ENCODE data around the gene DLGAP1.
A peak's percentile ranks its signal among the peaks of the same experiment; 100 is the strongest.

The DLGAP1 gene

GRCh38 chr18:4385876-4386275 is 69.2 kb downstream of the DLGAP1 start:
- Histone ChIP-seq H3K18ac (ENCODE audit: low read length) (no peak overlapping the region), H2BK120ac (ENCODE audit: low read depth, low read length) (no peak overlapping the region), H3K79me1 (ENCODE audit: low read length) (no peaks in the 10 kb centered on the region), H3K9ac (ENCODE audit: low read length) (no peak overlapping the region), H3K56ac (ENCODE audit: low read length) (no peak overlapping the region), H3K36me3 (ENCODE audit: control insufficient read depth, insufficient read depth, low read length) (no peaks in the 10 kb centered on the region), H2BK5ac (ENCODE audit: low read length) (no peak overlapping the region), H3K27ac (ENCODE audit: low read depth, low read length) (no peak overlapping the region), H3K4ac (ENCODE audit: low read depth, low read length) (no peak overlapping the region), H4K8ac (ENCODE audit: low read depth, low read length) (no peak overlapping the region), H4K5ac (ENCODE audit: low read length) (no peak overlapping the region), H3K4me1 (ENCODE audit: control insufficient read depth, low read depth, low read length) (no peaks in the 10 kb centered on the region), H3K23ac (ENCODE audit: low read length) (no peak overlapping the region), H3K79me2 (ENCODE audit: control insufficient read depth, insufficient read depth, low read length) (no peaks in the 10 kb centered on the region), H3K4me2 (ENCODE audit: low read length) (no peak overlapping the region), H2AK5ac (ENCODE audit: low read length) (no peak overlapping the region), H2BK15ac (replicated peaks; ENCODE audit: low read depth) (no peak overlapping the region), H3K27me3 (ENCODE audit: insufficient read depth, low read length, poor library complexity) (no peaks in the 10 kb centered on the region), H3K4me3 (ENCODE audit: low read length) (no peak overlapping the region)
- DNase-seq, result no peak
- no CpG with 5 or more reads among the region's 3 CpGs for WGBS (ENCODE audit: extremely low coverage, insufficient coverage, low lambda C conversion rate)

- no peak overlapping the region for H2BK120ac ChIP-seq (ENCODE audit: low read depth, low read length)
- H2BK5ac ChIP-seq (ENCODE audit: low read length), result no peak overlapping the region
- no peaks in the 10 kb centered on the region for H3K27me3 ChIP-seq (ENCODE audit: insufficient read depth, low read length, poor library complexity)
- WGBS (ENCODE audit: extremely low coverage, insufficient coverage, low lambda C conversion rate), result no CpG with 5 or more reads among the region's 3 CpGs
- H4K5ac ChIP-seq (ENCODE audit: low read length), result no peak overlapping the region
- H2BK15ac ChIP-seq (replicated peaks; ENCODE audit: low read depth), result no peak overlapping the region
- DNase-seq, result no peak
- no peak overlapping the region for H3K27ac ChIP-seq (ENCODE audit: low read depth, low read length)
- H3K36me3 ChIP-seq (ENCODE audit: control insufficient read depth, insufficient read depth, low read length), result no peaks in the 10 kb centered on the region
- H3K23ac ChIP-seq (ENCODE audit: low read length), result no peak overlapping the region
- H3K4ac ChIP-seq (ENCODE audit: low read depth, low read length), result no peak overlapping the region
- H3K79me2 ChIP-seq (ENCODE audit: control insufficient read depth, insufficient read depth, low read length), result no peaks in the 10 kb centered on the region
- H3K9ac ChIP-seq (ENCODE audit: low read length), result no peak overlapping the region
- H3K4me1 ChIP-seq (ENCODE audit: control insufficient read depth, low read depth, low read length), result no peaks in the 10 kb centered on the region
- H3K18ac ChIP-seq (ENCODE audit: low read length), result no peak overlapping the region
- no peak overlapping the region for H2AK5ac ChIP-seq (ENCODE audit: low read length)
- no peak overlapping the region for H3K4me3 ChIP-seq (ENCODE audit: low read length)
- H3K79me1 ChIP-seq (ENCODE audit: low read length), result no peaks in the 10 kb centered on the region
- H3K4me2 ChIP-seq (ENCODE audit: low read length), result no peak overlapping the region
- H4K8ac ChIP-seq (ENCODE audit: low read depth, low read length), result no peak overlapping the region
- H3K56ac ChIP-seq (ENCODE audit: low read length), result no peak overlapping the region
Measured at GRCh38 chr18:4384932-4385331, 70.2 kb downstream of the DLGAP1 start.

- no peak for DNase-seq
- no peak overlapping the region for H2BK5ac ChIP-seq (ENCODE audit: low read length)
- H3K4me2 ChIP-seq (ENCODE audit: low read length), result no peak overlapping the region
- H2BK15ac ChIP-seq (replicated peaks; ENCODE audit: low read depth), result no peak overlapping the region
- H3K79me1 ChIP-seq (ENCODE audit: low read length), result peaks cover 1% of the 10 kb centered on the region
- WGBS (ENCODE audit: extremely low coverage, insufficient coverage, low lambda C conversion rate), result no CpG with 5 or more reads among the region's 1 CpG
- H3K4ac ChIP-seq (ENCODE audit: low read depth, low read length), result no peak overlapping the region
- no peak overlapping the region for H3K9ac ChIP-seq (ENCODE audit: low read length)
- no peak overlapping the region for H2AK5ac ChIP-seq (ENCODE audit: low read length)
- H4K8ac ChIP-seq (ENCODE audit: low read depth, low read length), result no peak overlapping the region
- no peak overlapping the region for H3K23ac ChIP-seq (ENCODE audit: low read length)
- no peak overlapping the region for H3K18ac ChIP-seq (ENCODE audit: low read length)
- no peaks in the 10 kb centered on the region for H3K27me3 ChIP-seq (ENCODE audit: insufficient read depth, low read length, poor library complexity)
- no peak overlapping the region for H4K5ac ChIP-seq (ENCODE audit: low read length)
- H3K36me3 ChIP-seq (ENCODE audit: control insufficient read depth, insufficient read depth, low read length), result no peaks in the 10 kb centered on the region
- no peaks in the 10 kb centered on the region for H3K79me2 ChIP-seq (ENCODE audit: control insufficient read depth, insufficient read depth, low read length)
- no peak overlapping the region for H2BK120ac ChIP-seq (ENCODE audit: low read depth, low read length)
- no peak overlapping the region for H3K56ac ChIP-seq (ENCODE audit: low read length)
- peaks cover 2% of the 10 kb centered on the region for H3K4me1 ChIP-seq (ENCODE audit: control insufficient read depth, low read depth, low read length)
- no peak overlapping the region for H3K4me3 ChIP-seq (ENCODE audit: low read length)
- H3K27ac ChIP-seq (ENCODE audit: low read depth, low read length), result no peak overlapping the region
Measured at GRCh38 chr18:4374564-4374963, 80.5 kb downstream of the DLGAP1 start.

GRCh38 chr18:4369705-4370104 is 85.4 kb downstream of the DLGAP1 start:
- peaks cover 1% of the 10 kb centered on the region for H3K79me1 ChIP-seq (ENCODE audit: low read length)

GRCh38 chr18:4360221-4360715 is 94.8 kb downstream of the DLGAP1 start:
- H3K9ac ChIP-seq (ENCODE audit: low read length), result no peak overlapping the region
- H2BK15ac ChIP-seq (replicated peaks; ENCODE audit: low read depth), result no peak overlapping the region
- H2BK120ac ChIP-seq (ENCODE audit: low read depth, low read length), result no peak overlapping the region
- no peak overlapping the region for H3K18ac ChIP-seq (ENCODE audit: low read length)
- H3K56ac ChIP-seq (ENCODE audit: low read length), result no peak overlapping the region
- no peak overlapping the region for H3K4me2 ChIP-seq (ENCODE audit: low read length)
- no peak overlapping the region for H2AK5ac ChIP-seq (ENCODE audit: low read length)
- H3K27me3 ChIP-seq (ENCODE audit: insufficient read depth, low read length, poor library complexity), result no peaks in the 10 kb centered on the region
- H3K79me1 ChIP-seq (ENCODE audit: low read length), result no peaks in the 10 kb centered on the region
- no CpG with 5 or more reads among the region's 2 CpGs for WGBS (ENCODE audit: extremely low coverage, insufficient coverage, low lambda C conversion rate)
- no peak overlapping the region for H4K5ac ChIP-seq (ENCODE audit: low read length)
- no peak for DNase-seq
- no peak overlapping the region for H3K4ac ChIP-seq (ENCODE audit: low read depth, low read length)
- H3K27ac ChIP-seq (ENCODE audit: low read depth, low read length), result no peak overlapping the region
- no peak overlapping the region for H3K4me3 ChIP-seq (ENCODE audit: low read length)
- H3K36me3 ChIP-seq (ENCODE audit: control insufficient read depth, insufficient read depth, low read length), result no peaks in the 10 kb centered on the region
- H3K79me2 ChIP-seq (ENCODE audit: control insufficient read depth, insufficient read depth, low read length), result no peaks in the 10 kb centered on the region
- no peak overlapping the region for H4K8ac ChIP-seq (ENCODE audit: low read depth, low read length)
- peaks cover 4% of the 10 kb centered on the region for H3K4me1 ChIP-seq (ENCODE audit: control insufficient read depth, low read depth, low read length)
- H3K23ac ChIP-seq (ENCODE audit: low read length), result no peak overlapping the region
- H2BK5ac ChIP-seq (ENCODE audit: low read length), result no peak overlapping the region

More at GRCh38 chr18:4369705-4370104, 85.4 kb downstream of the DLGAP1 start:
- Histone ChIP-seq H3K79me2 (ENCODE audit: control insufficient read depth, insufficient read depth, low read length) (no peaks in the 10 kb centered on the region), H2AK5ac (ENCODE audit: low read length) (no peak overlapping the region), H3K36me3 (ENCODE audit: control insufficient read depth, insufficient read depth, low read length) (no peaks in the 10 kb centered on the region), H2BK5ac (ENCODE audit: low read length) (no peak overlapping the region), H3K56ac (ENCODE audit: low read length) (no peak overlapping the region), H2BK15ac (replicated peaks; ENCODE audit: low read depth) (no peak overlapping the region), H3K4me2 (ENCODE audit: low read length) (no peak overlapping the region), H3K23ac (ENCODE audit: low read length) (no peak overlapping the region), H4K8ac (ENCODE audit: low read depth, low read length) (no peak overlapping the region), H3K27ac (ENCODE audit: low read depth, low read length) (no peak overlapping the region), H3K4me1 (ENCODE audit: control insufficient read depth, low read depth, low read length) (peaks cover 2% of the 10 kb centered on the region), H3K27me3 (ENCODE audit: insufficient read depth, low read length, poor library complexity) (no peaks in the 10 kb centered on the region), H3K4ac (ENCODE audit: low read depth, low read length) (no peak overlapping the region), H3K18ac (ENCODE audit: low read length) (no peak overlapping the region), H4K5ac (ENCODE audit: low read length) (no peak overlapping the region), H3K9ac (ENCODE audit: low read length) (no peak overlapping the region), H2BK120ac (ENCODE audit: low read depth, low read length) (no peak overlapping the region), H3K4me3 (ENCODE audit: low read length) (no peak overlapping the region)
- WGBS (ENCODE audit: extremely low coverage, insufficient coverage, low lambda C conversion rate), result no CpG with 5 or more reads among the region's 4 CpGs
- DNase-seq, result no peak

- Histone ChIP-seq H3K18ac (ENCODE audit: low read length) (no peak overlapping the region), H3K27ac (ENCODE audit: low read depth, low read length) (no peak overlapping the region), H3K4me3 (ENCODE audit: low read length) (no peak overlapping the region), H3K36me3 (ENCODE audit: control insufficient read depth, insufficient read depth, low read length) (no peaks in the 10 kb centered on the region), H3K79me2 (ENCODE audit: control insufficient read depth, insufficient read depth, low read length) (no peaks in the 10 kb centered on the region), H3K4ac (ENCODE audit: low read depth, low read length) (no peak overlapping the region), H3K79me1 (ENCODE audit: low read length) (no peaks in the 10 kb centered on the region), H2AK5ac (ENCODE audit: low read length) (no peak overlapping the region), H3K9ac (ENCODE audit: low read length) (no peak overlapping the region), H4K8ac (ENCODE audit: low read depth, low read length) (no peak overlapping the region), H2BK120ac (ENCODE audit: low read depth, low read length) (no peak overlapping the region), H4K5ac (ENCODE audit: low read length) (no peak overlapping the region), H3K4me1 (ENCODE audit: control insufficient read depth, low read depth, low read length) (peaks cover 7% of the 10 kb centered on the region), H2BK5ac (ENCODE audit: low read length) (no peak overlapping the region), H3K56ac (ENCODE audit: low read length) (no peak overlapping the region), H3K23ac (ENCODE audit: low read length) (no peak overlapping the region), H2BK15ac (replicated peaks; ENCODE audit: low read depth) (no peak overlapping the region), H3K27me3 (ENCODE audit: insufficient read depth, low read length, poor library complexity) (no peaks in the 10 kb centered on the region), H3K4me2 (ENCODE audit: low read length) (no peak overlapping the region)
- WGBS (ENCODE audit: extremely low coverage, insufficient coverage, low lambda C conversion rate), result no CpG with 5 or more reads among the region's 4 CpGs
- peak; percentile 25 for DNase-seq
Measured at GRCh38 chr18:4358618-4359017, 96.5 kb downstream of the DLGAP1 start.
